ENCODE results near the gene RREB1.

The RREB1 gene

DNA sequence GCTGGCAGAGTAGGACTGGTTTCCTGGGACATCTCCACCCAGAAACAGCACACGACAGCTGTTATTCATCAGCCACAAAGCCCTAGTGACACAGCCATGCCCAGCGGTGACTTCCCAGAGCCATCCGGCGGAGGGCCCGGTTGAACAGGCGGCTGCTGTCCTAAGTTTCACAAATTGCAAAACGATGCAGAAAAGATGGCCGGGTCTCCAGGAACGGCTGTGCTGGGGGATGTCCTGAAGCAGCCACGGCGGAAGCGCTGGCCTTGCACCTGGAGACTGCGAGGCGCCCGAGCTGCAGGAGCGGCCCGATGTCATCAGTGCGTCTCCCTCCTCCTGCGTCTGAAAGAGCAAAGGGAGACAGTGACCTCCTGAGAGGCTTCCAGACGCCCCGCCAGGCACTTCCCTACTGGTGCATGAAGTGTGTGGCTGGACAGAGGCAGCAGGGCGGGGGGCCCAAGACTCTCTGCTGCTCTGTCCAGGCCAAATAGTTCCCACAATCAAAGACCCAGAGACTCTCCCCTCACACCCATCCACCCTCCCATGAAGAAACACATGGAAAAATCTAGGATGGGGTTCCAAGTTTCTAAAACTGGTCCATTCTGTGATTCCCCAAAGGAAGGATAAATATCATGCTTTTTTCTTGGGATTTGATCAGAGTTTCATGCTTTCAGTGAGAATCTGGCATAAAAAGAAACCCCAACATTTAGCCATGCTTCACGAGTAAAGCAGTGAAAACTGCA lies 161.2 kb downstream of the RREB1 start:
- H3K79me2 ChIP-seq (ENCODE audit: insufficient read depth, low read length) = no peaks in the 10 kb centered on the region
- H3K36me3 ChIP-seq (ENCODE audit: low read length) = no peaks in the 10 kb centered on the region
- no peaks in the 10 kb centered on the region for H3K27me3 ChIP-seq (ENCODE audit: low read length)
- TF ChIP-seq, protein P1, sequence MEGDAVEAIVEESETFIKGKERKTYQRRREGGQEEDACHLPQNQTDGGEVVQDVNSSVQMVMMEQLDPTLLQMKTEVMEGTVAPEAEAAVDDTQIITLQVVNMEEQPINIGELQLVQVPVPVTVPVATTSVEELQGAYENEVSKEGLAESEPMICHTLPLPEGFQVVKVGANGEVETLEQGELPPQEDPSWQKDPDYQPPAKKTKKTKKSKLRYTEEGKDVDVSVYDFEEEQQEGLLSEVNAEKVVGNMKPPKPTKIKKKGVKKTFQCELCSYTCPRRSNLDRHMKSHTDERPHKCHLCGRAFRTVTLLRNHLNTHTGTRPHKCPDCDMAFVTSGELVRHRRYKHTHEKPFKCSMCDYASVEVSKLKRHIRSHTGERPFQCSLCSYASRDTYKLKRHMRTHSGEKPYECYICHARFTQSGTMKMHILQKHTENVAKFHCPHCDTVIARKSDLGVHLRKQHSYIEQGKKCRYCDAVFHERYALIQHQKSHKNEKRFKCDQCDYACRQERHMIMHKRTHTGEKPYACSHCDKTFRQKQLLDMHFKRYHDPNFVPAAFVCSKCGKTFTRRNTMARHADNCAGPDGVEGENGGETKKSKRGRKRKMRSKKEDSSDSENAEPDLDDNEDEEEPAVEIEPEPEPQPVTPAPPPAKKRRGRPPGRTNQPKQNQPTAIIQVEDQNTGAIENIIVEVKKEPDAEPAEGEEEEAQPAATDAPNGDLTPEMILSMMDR (IDR thresholded peaks at IDR 0.05; ENCODE audit: insufficient read depth, low read length, poor library complexity, severe bottlenecking) = no peak
- no peak for TF ChIP-seq EZH2phosphoT487 (conservative IDR thresholded peaks at IDR 0.05; ENCODE audit: low read length)
- no peaks in the 10 kb centered on the region for H3K9me3 ChIP-seq (ENCODE audit: insufficient read depth, low read length)
- no peak overlapping the region for H3K4me2 ChIP-seq (ENCODE audit: low read depth, low read length, poor library complexity, severe bottlenecking)
- no peak overlapping the region for H3K4me3 ChIP-seq (ENCODE audit: insufficient read depth, low read length, poor library complexity, severe bottlenecking)
- no peak overlapping the region for H3K9ac ChIP-seq (ENCODE audit: low read length)
- no peak overlapping the region for H3K27ac ChIP-seq (ENCODE audit: low read depth, low read length)
- no peaks in the 10 kb centered on the region for H4K20me1 ChIP-seq (ENCODE audit: low read depth, low read length)
- H3K9me2 ChIP-seq (replicated peaks; ENCODE audit: insufficient read depth, low read length) = no peaks in the 10 kb centered on the region
- H2AFZ ChIP-seq (ENCODE audit: low read depth, low read length, severe bottlenecking) = no peak overlapping the region
- no peaks in the 10 kb centered on the region for H3F3A ChIP-seq (ENCODE audit: insufficient read depth)

DNA sequence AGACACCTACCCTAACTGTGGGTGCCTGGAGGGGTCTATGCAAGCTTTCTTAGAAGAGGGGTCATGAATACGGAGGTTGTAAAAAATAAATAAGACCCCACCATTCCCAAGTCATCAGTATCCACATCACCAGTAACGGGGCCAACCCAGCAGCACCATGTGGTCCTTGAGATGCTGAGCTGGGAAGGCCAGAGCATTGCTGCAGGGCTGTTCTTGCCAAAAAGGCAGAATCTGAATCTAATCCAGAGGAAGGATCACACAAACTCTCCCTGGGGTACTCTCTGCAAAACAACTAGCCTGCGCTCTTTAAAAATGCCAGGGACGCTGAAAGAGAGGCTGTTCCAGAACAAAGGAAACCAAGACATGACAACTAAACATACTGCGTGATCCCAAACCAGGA lies 162.1 kb downstream of the RREB1 start:
- no peaks in the 10 kb centered on the region for H3K9me3 ChIP-seq (ENCODE audit: insufficient read depth, low read length)

DNA sequence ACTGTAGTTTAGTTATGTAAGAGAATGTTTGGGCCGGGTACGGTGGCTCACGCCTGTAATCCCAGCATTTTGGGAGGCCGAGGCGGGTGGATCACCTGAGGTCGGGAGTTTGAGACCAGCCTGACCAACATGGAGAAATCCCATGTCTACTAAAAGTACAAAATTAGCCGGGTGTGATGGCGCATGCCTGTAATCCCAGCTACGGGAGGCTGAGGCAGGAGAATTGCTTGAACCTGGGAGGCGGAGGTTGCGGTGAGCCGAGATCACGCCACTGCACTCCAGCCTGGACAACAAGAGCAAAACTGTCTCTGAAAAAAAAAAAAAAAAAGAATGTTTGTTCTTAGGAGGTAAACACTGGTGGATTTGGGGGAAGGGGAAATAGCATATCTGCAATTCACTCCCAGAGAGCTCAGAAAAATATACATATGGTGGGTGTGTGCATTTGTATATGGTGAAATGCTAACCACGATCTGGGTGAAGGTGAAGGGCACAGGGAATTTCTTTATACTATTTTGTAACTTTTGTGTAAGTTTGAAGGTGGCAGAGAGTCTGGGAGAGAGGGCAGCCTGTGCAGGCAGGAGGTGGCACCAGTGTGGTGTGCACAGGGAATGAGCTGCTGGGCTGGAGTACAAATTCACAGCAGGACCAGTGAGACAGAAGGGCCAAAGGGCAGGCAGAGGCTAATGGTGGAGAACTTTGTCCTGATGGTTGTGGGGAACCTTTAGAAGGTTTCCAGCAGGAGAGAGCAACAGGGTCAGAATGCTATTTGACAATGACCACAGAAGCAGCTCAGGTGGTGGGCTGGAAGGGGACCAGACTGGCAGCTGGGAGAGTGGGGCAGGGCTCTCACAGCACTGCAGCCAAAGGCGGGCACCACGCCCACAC lies 162.8 kb downstream of the RREB1 start:
- Histone ChIP-seq H4K20me1 (ENCODE audit: low read depth, low read length) (no peaks in the 10 kb centered on the region), H3K9me2 (replicated peaks; ENCODE audit: insufficient read depth, low read length) (no peaks in the 10 kb centered on the region), H3K27me3 (ENCODE audit: low read length) (no peaks in the 10 kb centered on the region), H3K4me2 (ENCODE audit: low read depth, low read length, poor library complexity, severe bottlenecking) (no peak overlapping the region), H3K36me3 (ENCODE audit: low read length) (no peaks in the 10 kb centered on the region), H3F3A (ENCODE audit: insufficient read depth) (no peaks in the 10 kb centered on the region), H3K9ac (ENCODE audit: low read length) (no peak overlapping the region), H3K9me3 (ENCODE audit: insufficient read depth, low read length) (no peaks in the 10 kb centered on the region), H3K79me2 (ENCODE audit: insufficient read depth, low read length) (no peaks in the 10 kb centered on the region), H2AFZ (ENCODE audit: low read depth, low read length, severe bottlenecking) (no peak overlapping the region), H3K27ac (ENCODE audit: low read depth, low read length) (no peak overlapping the region), H3K4me3 (ENCODE audit: insufficient read depth, low read length, poor library complexity, severe bottlenecking) (no peak overlapping the region)
- TF ChIP-seq, protein P1 (IDR thresholded peaks at IDR 0.05; ENCODE audit: insufficient read depth, low read length, poor library complexity, severe bottlenecking) = no peak
- no peak for TF ChIP-seq EZH2phosphoT487 (conservative IDR thresholded peaks at IDR 0.05; ENCODE audit: low read length)

More for the DNA sequence above, 162.1 kb downstream of the RREB1 start:
- H3K4me3 ChIP-seq (ENCODE audit: insufficient read depth, low read length, poor library complexity, severe bottlenecking) = no peak overlapping the region
- H3K79me2 ChIP-seq (ENCODE audit: insufficient read depth, low read length) = no peaks in the 10 kb centered on the region
- no peak overlapping the region for H3K27ac ChIP-seq (ENCODE audit: low read depth, low read length)
- H3K36me3 ChIP-seq (ENCODE audit: low read length) = no peaks in the 10 kb centered on the region
- H3K27me3 ChIP-seq (ENCODE audit: low read length) = no peaks in the 10 kb centered on the region
- no peak overlapping the region for H2AFZ ChIP-seq (ENCODE audit: low read depth, low read length, severe bottlenecking)
- H3K4me2 ChIP-seq (ENCODE audit: low read depth, low read length, poor library complexity, severe bottlenecking) = no peak overlapping the region
- TF ChIP-seq, protein P1 (IDR thresholded peaks at IDR 0.05; ENCODE audit: insufficient read depth, low read length, poor library complexity, severe bottlenecking) = no peak
- TF ChIP-seq EZH2phosphoT487 (conservative IDR thresholded peaks at IDR 0.05; ENCODE audit: low read length) = no peak
- no peaks in the 10 kb centered on the region for H3F3A ChIP-seq (ENCODE audit: insufficient read depth)
- no peaks in the 10 kb centered on the region for H4K20me1 ChIP-seq (ENCODE audit: low read depth, low read length)
- H3K9me2 ChIP-seq (replicated peaks; ENCODE audit: insufficient read depth, low read length) = no peaks in the 10 kb centered on the region
- H3K9ac ChIP-seq (ENCODE audit: low read length) = no peak overlapping the region
